Adipose tissue (tissue), 3 donors: ENCODE measurements around the gene PACSIN1. TPM values are rescaled to one million over a fixed set of nuclear protein-coding genes. Genes with fewer than 3 reads are reported as not detected.

ENCODE experiments used
- H3K27ac ChIP-seq: one replicate; pipeline ENCODE4 v1.5.1; 2013; ENCODE audit warnings: low read depth, low read length
- WGBS, 3 donors: extraction: QIAGEN DNeasy Blood & Tissue Kit; methylation state at CpG; one replicate each; pipeline ENCODE4 v1.1.7; 2013; 5-methylcytosine and 5-hydroxymethylcytosine counted together
- polyA plus RNA-seq, 3 donors: library from polyadenylated mRNA; stranded (reverse); fragments of 200-250 nt; gene quantifications; one replicate each; pipeline ENCODE4 v1.2.3, GENCODE V29; 2013
- donor health status: healthy with polysubstance abuse.
- donor health status: Bipolar disorder and iron deficiency.
- donor health status: healthy.

PACSIN1 gene
- polyA plus RNA-seq, 3 donors, result 0.17 to 0.21 TPM; not detected in 1

GRCh38 chr6:34509782-34510181 is 43.9 kb downstream of the PACSIN1 start:
- 94 to 98% (median 96%) methylated on average over 4 of the region's 4 CpGs for WGBS, 3 donors
- H3K27ac ChIP-seq, result no peak overlapping the region

GRCh38 chr6:34510299-34510698 is 44.4 kb downstream of the PACSIN1 start:
- H3K27ac ChIP-seq, result no peak overlapping the region
- WGBS, 3 donors, result 81 to 93% (median 89%) methylated on average over 4 of the region's 4 CpGs

- 78 to 79% (median 79%) methylated on average over 6 of the region's 6 CpGs for WGBS, 3 donors
Measured at GRCh38 chr6:34511214-34511914, 45.5 kb downstream of the PACSIN1 start.

GRCh38 chr6:34511915-34512737 is 46.2 kb downstream of the PACSIN1 start:
- H3K27ac ChIP-seq, result no peak overlapping the region
- WGBS, 3 donors, result 58 to 66% (median 62%) methylated on average over 12 of the region's 12 CpGs

More at GRCh38 chr6:34511214-34511914, 45.5 kb downstream of the PACSIN1 start:
- H3K27ac ChIP-seq, result no peak overlapping the region

GRCh38 chr6:34512738-34513115 is 46.9 kb downstream of the PACSIN1 start:
- no peak overlapping the region for H3K27ac ChIP-seq
- 79 to 82% (median 81%) methylated on average over 5 of the region's 5 CpGs for WGBS, 3 donors

GRCh38 chr6:34513646-34514045 is 47.8 kb downstream of the PACSIN1 start:
- no peak overlapping the region for H3K27ac ChIP-seq
- 92 to 95% (median 92%) methylated on average over 4 of the region's 4 CpGs for WGBS, 3 donors

- no peak overlapping the region for H3K27ac ChIP-seq
- 87 to 90% (median 89%) methylated on average over 8 of the region's 8 CpGs for WGBS, 3 donors
Measured at GRCh38 chr6:34514112-34514511, 48.2 kb downstream of the PACSIN1 start.

GRCh38 chr6:34514593-34515472 is 49.0 kb downstream of the PACSIN1 start:
- 38 to 40% (median 38%) methylated on average over 26 to 34 of the region's 34 CpGs for WGBS, 3 donors
- H3K27ac ChIP-seq, result no peak overlapping the region

GRCh38 chr6:34515473-34516387 is 49.9 kb downstream of the PACSIN1 start:
- no peak overlapping the region for H3K27ac ChIP-seq
- 81 to 85% (median 82%) methylated on average over 12 to 13 of the region's 13 CpGs for WGBS, 3 donors

- 86 to 91% (median 90%) methylated on average over 21 to 22 of the region's 22 CpGs for WGBS, 3 donors
- no peak overlapping the region for H3K27ac ChIP-seq
Measured at GRCh38 chr6:34516391-34517324, 50.8 kb downstream of the PACSIN1 start.

GRCh38 chr6:34517461-34517881 is 51.6 kb downstream of the PACSIN1 start:
- 76 to 84% (median 80%) methylated on average over 4 of the region's 4 CpGs for WGBS, 3 donors
- no peak overlapping the region for H3K27ac ChIP-seq

GRCh38 chr6:34517966-34518365 is 52.1 kb downstream of the PACSIN1 start:
- WGBS, 3 donors, result 85 to 89% (median 86%) methylated on average over 8 of the region's 8 CpGs
- no peak overlapping the region for H3K27ac ChIP-seq

- no peak overlapping the region for H3K27ac ChIP-seq
- 86 to 94% (median 94%) methylated on average over 4 of the region's 4 CpGs for WGBS, 3 donors
Measured at GRCh38 chr6:34518669-34519365, 52.9 kb downstream of the PACSIN1 start.

- WGBS, 3 donors, result 91 to 93% (median 91%) methylated on average over 8 of the region's 8 CpGs
- no peak overlapping the region for H3K27ac ChIP-seq
Measured at GRCh38 chr6:34519971-34520644, 54.2 kb downstream of the PACSIN1 start.

- WGBS, 3 donors, result 80 to 86% (median 84%) methylated on average over 24 of the region's 24 CpGs
- H3K27ac ChIP-seq, result no peak overlapping the region
Measured at GRCh38 chr6:34520645-34521462, 55.0 kb downstream of the PACSIN1 start.
